GM18505 (cell line): ENCODE results near the gene TMEM178B.
"Not testable (repeated sequence)": the region's sequence is repeated elsewhere in the genome, so short reads cannot be mapped to it uniquely, and the experiment has no call there.

ENCODE experiments used
- ATAC-seq: cut with Tn5 transposase; IDR thresholded peaks from one replicate; pipeline ENCODE4 v1.9.1; 2021; ENCODE audit not compliant: unreplicated experiment
- POLR2A ChIP-seq: IDR thresholded peaks from 4 replicates; pipeline ENCODE4 v1.6.1; 2011; ENCODE audit warnings: borderline replicate concordance; ENCODE audit not compliant: insufficient read depth, insufficient read length; ENCODE audit errors: extremely low read depth

TMEM178B gene

DNA sequence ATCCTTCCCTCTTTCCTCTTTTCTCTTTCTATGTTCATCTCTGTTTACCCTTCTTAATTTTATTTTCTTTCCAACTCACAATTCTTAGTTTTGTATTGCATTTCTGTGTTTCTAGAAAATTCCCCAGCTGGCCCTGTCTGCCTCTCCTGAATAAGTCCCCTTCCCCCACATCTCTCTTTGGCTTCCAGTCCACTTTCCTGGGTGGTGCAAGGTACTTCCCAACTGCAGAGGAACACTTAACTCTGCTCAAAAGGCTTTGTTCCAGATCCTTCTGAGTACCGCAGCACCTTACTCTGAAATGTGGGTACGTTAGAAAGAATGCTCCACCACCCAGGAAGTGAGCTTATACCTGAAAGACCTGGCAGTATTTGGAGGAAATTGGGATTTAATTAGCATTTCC lies 227.0 kb downstream of the TMEM178B start:
- ATAC-seq, result no peak
- TF ChIP-seq POLR2A, result no peak

DNA sequence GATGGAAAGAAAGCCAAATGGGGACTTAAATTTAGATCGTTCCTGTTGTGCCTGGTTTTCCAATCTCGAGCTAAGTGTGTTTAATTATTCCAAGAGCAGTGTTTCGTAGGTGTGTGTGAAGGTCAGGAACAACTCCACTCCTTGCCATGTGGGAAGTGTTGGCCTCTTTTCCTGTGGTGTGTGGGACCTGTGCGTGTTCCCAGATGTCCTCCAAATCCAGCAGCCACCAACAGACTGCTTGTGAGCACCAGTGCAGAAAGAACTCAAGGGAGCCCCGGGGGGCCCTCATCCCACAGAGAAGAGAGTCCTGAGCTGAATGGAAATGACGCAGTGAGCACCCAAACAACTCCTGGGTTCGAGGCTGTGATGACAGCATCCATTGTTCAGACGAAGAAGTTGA lies 227.7 kb downstream of the TMEM178B start:
- ATAC-seq, result no peak
- no peak for TF ChIP-seq POLR2A

DNA sequence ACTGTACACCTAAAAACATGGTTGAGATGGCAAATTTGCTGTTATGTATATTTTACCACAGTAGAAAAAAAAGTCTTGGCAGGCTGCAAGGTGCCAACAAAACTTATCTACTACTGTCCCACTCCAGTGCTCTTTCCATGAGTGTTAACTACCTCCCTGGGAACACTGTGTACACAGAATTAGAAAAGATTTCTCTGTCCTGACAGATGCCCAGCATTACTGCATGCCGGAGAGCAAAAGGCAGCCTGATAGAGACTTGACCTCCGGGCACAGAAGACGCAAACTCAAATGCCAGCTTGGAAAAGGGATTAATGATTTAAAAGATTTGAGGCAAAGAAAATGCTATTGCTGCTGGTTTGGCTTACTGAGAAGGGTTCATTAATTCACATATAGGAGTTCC lies 228.8 kb downstream of the TMEM178B start:
- no peak for TF ChIP-seq POLR2A
- no peak for ATAC-seq

DNA sequence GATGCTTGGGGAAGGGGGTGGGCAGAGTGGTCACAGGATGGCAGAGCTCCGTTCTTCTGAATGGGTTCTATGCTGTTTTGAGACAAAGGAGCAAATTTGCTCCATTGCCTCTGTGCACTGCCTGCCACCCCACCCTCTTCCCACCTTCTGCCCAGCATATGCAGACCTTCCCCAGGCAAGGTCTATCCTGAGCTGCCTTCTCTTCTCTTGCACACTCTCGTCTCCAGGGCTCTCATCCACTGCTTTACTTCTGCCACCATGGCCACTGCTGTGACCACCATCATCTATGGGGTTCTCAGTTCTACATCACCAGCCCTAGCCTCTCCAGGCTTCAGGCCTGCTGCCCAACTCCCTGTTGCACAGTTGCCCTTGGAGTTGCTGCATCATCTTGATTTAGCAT lies 230.4 kb downstream of the TMEM178B start:
- no peak for TF ChIP-seq POLR2A
- ATAC-seq, result no peak

DNA sequence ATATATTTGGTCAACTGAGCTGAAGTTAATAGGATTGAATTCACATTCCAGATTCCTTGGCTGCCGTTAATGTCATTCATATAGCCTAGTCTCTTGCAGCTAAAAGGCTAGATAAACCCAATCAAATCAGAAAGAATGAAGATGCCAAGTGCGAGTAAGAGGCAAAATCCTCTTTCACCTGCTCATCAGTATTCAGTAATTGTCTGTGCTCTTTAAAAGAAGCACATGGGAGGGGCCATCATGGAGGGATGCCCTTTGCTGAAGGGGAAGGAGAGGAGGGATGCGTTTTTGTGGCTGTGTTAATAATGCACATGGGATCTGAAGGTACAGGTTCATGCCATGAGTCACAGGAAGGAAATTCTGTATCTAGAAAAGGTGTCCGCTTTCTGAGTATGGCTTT lies 232.2 kb downstream of the TMEM178B start:
- no peak for ATAC-seq

DNA sequence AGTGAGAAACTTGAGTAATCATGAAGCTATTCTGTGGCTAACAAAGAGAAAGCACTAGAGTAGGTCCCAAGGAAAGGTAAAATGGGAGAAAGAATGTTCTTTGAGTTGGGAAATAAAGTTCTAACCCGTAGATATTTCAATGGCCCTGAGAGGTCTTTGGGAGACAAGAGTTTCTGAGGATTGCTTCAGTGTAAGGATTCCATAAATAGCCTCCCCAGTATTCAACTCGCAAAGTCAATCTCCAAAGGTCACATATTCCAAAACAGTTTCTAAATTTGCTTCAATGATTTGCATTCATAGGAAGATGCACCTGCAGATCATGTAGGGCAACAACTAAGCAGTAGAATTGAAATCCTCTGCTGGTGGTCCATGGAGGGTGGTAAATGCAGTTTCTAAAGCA lies 238.5 kb downstream of the TMEM178B start:
- ATAC-seq, result no peak

More for the DNA sequence above, 232.2 kb downstream of the TMEM178B start:
- TF ChIP-seq POLR2A, result no peak

DNA sequence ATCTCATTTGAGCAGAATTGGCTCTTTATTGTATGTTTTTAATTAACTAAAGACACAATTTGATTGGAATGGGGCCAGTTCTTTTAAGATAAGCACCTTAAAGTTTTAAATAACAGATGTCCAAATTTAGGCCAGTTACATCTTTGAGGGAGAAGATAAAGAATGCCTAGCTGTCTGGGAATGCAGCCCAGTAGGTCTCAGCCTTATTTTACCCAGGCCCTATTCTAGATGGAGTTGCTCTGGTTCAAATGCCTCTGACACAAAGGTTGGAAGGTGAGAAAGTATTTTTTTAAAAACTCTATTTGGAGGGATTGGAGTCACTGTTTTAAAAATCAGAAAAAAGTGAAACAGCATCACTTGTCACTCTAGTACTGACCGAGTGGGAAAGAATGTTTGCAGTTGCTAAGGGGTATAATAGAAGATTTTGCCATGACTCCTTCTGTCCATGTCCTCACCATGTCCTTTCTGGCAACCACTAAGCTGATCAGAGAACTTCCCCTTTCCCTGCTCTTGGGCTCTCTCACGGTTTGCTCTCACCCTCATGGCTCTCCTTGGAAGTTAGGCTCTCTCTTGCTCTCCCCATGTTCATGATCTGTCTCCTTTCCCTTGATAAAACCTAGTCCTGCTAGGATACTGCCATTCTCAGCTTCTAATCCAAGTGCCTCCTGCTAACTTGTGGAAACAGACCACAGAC lies 239.1 kb downstream of the TMEM178B start:
- TF ChIP-seq POLR2A, result no peak
- no peak for ATAC-seq

More for the DNA sequence above, 238.5 kb downstream of the TMEM178B start:
- no peak for TF ChIP-seq POLR2A

DNA sequence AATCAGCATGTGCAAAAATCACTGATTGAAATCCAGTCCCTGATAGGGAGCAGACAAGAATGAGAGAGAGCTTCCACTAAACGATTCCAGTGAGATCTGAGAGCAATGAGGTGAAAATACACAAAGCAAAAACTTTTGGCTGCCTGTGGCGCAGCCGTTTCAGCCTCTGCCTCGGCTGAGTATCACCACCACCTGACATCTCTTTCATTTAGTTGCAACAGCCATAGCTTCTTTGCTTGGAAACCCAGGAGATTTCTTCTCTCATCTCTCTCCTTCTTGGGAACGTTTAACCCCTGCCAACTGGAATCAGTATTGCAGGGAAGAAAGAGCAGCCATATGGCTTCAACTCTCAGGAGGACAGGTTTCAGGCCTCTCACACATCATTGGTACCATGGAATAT lies 240.0 kb downstream of the TMEM178B start:
- TF ChIP-seq POLR2A, result no peak
- ATAC-seq, result no peak

DNA sequence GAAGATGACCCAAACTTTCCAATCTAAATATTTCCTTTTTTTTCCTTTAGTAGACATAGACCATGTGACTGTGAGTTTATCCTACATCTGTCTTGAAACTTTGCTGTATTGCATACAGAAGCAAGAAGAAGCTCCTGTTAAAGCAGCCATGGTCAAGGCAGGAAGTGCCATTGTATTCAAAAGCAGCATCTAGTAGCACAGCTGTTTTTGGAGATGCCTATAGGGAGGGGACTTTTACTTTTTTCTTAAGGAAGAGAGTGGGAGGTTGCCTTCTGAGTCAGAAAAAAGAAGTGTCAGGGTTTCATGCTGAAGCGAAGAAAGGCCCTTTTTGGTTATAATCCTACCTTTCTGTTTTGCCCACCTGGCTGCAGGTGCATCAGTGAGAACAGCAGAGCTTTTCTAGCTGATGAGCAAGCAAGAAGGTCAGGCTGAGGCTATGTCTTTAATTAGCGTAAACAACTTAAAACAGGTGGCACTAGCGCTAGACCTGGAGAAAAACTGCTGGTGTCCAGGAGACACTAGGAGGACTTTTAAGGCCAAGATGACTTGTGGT lies 243.2 kb downstream of the TMEM178B start:
- TF ChIP-seq POLR2A, result no peak
- no peak for ATAC-seq

DNA sequence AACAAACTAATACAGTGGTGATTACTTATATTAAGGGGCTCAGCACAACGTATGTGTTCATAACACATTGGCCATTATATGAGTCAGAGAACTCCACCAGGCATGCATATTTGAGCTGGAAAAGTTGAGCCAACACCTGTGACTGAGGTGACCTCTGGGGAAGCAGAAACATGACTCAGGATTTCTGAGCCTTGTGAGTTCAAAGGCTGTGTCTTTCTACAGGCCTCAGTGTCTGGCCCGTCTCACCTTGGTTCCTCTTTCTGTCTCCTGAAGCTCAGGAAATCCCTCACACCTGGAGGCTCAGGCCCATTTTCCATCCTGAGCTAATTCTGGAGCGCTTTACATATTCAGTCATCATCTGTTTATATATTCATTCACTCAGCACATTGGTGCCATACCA lies 246.4 kb downstream of the TMEM178B start:
- ATAC-seq, result no peak
- TF ChIP-seq POLR2A, result no peak

DNA sequence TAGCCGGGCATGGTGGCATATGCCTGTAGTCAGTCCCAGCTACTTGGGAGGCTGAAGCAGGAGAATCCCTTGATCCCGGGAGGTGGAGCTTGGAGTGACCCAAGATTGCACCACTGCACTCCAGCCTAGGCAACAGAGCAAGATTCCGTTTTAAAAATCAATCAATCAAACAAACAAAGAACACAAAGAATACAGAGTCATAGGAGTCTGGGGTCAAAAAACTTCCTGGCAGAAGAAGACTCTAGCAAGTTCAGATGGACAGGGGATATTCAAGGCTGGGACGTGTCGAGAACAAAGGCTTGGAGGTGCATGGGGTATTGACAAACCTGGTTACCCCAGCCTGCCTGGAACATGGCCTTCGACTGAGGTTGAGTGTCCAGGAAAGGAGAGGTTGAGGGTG lies 248.5 kb downstream of the TMEM178B start:
- no peak for TF ChIP-seq POLR2A
- no peak for ATAC-seq

DNA sequence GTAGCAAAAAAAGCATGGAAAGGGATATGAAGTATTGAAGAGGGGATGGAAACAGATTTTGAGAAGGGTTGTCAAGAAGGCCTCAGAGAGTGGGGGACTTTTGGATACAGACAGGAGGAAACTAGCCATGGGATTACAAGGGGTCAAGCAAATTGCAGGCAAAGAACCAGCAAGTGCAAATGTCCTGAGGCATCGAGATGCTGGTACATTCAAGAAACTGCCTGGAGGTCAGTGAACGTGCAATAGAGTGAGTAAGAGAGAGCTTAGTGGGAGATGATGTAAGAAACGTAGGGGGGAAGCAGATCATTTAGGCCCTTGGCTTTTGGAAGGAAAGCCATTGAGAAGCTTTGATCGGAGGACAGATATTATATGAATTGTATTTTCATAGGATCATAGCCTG lies 250.0 kb downstream of the TMEM178B start:
- ATAC-seq, result no peak
- no peak for TF ChIP-seq POLR2A

DNA sequence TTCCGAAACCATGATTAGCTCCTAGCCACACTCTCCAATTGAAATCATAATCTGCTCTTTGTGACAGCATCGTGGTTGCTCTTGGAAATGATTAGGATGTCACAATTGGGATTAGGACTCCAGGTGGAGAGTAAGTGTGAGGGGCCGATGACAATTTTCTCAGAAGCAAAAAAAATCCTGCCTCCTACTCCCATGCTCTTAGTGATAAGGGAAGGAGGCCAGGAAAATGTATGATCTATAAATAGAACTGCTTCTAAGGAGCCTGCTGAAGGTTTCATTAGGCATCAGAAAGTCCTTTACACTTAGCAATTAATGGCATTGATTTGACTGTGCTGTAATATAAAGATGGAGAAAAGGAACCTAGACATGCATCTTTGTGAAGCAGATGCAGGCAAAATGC lies 251.0 kb downstream of the TMEM178B start:
- ATAC-seq, result no peak
- no peak for TF ChIP-seq POLR2A

DNA sequence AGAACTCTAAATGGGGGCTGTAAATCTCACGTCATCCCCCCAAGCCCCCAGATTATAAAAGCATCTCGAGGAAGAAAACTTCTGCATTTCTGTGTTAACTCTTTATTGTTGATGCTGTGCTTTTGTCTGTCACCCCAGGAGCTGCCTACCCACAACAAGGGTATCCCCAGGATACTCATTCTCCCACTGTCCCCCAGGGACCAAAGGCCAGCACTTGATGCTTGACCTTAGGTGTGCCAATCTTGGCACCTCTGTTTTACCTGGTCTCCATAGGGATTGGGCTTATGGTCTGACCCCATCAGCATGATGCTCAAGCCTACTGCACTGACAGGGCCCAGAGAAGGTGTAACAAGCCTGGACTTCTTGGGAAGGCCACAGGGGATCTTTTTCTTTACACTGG lies 251.4 kb downstream of the TMEM178B start:
- no peak for TF ChIP-seq POLR2A

DNA sequence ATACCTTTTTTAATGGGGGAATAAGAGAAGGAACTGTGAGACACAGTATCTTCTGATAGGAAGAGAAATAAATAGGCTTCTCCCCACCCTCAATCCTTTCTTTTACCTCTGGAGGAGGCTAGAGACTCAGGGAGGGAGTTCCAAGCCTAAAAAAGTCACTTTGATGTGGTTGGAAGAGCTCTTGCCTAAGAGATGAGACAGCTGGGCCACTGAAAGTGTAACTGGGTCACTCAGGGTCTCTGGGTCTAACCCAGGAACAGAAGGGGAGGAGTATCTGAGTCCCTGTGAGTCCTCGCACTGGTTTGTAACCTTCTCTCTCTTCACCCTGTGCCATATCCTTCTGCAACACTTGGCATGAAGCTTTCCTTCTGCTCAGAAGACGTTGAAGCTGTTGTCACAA lies 254.4 kb downstream of the TMEM178B start:
- no peak for TF ChIP-seq POLR2A
- no peak for ATAC-seq

More for the DNA sequence above, 251.4 kb downstream of the TMEM178B start:
- no peak for ATAC-seq

DNA sequence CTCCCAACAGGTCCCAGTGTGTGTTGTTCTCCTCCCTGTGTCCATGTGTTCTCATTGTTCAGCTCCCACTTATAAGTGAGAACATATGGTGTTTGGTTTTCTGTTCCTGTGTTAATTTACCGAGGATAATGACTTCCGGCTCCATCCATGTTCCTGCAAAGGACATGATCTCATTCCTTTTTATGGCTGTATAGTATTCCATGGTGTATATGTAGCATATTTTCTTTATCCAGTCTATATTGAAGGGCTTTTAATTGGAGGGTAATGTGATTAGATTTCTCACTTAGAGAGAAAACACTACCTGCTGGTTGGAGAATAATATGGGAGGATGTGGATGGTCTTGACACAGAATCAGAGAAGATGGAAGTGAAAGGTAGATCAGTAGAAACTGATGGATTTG lies 256.4 kb downstream of the TMEM178B start:
- not testable (repeated sequence) for ATAC-seq

DNA sequence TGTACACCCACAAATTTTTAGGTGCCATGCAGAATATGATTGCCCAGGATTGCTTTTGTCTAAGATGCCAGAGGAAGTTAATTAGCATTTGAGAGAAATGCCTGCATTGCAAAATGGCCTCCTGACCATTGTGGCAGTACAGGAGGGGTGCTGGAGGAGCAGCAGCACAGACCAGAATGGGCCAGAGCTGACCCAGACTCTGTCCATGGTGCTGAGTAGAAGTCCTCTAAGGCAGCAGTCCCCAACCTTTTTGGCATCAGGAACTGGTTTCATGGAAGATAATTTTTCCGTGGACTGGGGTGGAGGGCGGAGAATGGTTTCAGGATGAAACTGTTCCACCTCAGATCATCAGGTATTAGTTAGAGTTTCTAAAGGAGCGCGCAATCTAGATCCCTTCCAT lies 259.6 kb downstream of the TMEM178B start:
- ATAC-seq, result no peak
- TF ChIP-seq POLR2A, result no peak
